ENCODE data around the gene S100B. TPM values are rescaled to one million over a fixed set of nuclear protein-coding genes. Genes with fewer than 3 reads are reported as not detected.

The S100B gene
- total and polyA plus RNA-seq, 2 donors (not counting 3 experiments of a cell fraction or from before 2014, with no cell fraction given), result not detected

DNA sequence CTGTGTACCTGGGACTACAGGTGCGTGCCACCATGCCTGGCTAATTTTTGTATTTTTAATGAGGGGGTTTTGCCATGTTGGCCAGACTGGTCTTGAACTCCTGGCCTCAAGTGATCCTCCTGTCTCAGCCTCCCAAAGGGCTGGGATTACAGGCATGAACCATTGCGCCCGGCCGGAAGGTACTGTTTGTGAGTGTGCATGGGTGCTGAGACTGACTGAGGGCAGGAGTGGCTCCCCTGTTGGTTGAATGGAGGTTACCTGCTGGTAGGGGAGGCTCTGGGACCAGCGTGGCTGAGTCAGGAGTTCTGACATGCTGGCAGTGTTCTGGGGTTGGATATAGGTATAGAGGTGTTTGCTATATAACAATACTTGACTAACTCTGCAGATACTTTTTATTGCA lies 41.0 kb upstream of the S100B start:
- no peaks in the 10 kb centered on the region for H3K4me1 ChIP-seq (ENCODE audit: control insufficient read depth, extremely low read depth, insufficient read depth, low read length)
- TF ChIP-seq, protein P1, sequence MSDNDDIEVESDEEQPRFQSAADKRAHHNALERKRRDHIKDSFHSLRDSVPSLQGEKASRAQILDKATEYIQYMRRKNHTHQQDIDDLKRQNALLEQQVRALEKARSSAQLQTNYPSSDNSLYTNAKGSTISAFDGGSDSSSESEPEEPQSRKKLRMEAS (IDR thresholded peaks at IDR 0.05; ENCODE audit: insufficient read depth, insufficient read length), result no peak
- H3K36me3 ChIP-seq (ENCODE audit: control insufficient read depth in 2 of 2, extremely low read depth in 1 of 2, insufficient read depth in 2 of 2, low read length in 2 of 2), result peaks cover 46 to 53% of the 10 kb centered on the region in 2 experiments
- DNase-seq (ENCODE audit: low read depth, low spot score), result no peak
- H3K4me2 ChIP-seq (ENCODE audit: insufficient read depth, low read length), result no peak overlapping the region
- no peak for FAIRE-seq
- no peak overlapping the region for H3K4me3 ChIP-seq (replicated peaks in 1 of 3; ENCODE audit: insufficient read depth in 1 of 3, low read depth in 1 of 3, low read length in 3 of 3)
- CTCF ChIA-PET, result interaction anchor here (0.9 to 1.5 kb wide), 2 partner anchors 11 to 16 kb away, joined by 3 to 5 read pairs; partner anchors contain the start of gene PRMT2
- no peaks in the 10 kb centered on the region for H3K27me3 ChIP-seq (ENCODE audit: control insufficient read depth in 2 of 2, insufficient read depth in 2 of 2, low read length in 2 of 2)
- POLR2A ChIA-PET, result no interaction called here
- no peaks in the 10 kb centered on the region for H3K9me1 ChIP-seq (replicated peaks; ENCODE audit: control insufficient read depth, extremely low read depth, insufficient read depth, low read length)
- H3K9me3 ChIP-seq (replicated peaks; ENCODE audit: control insufficient read depth, insufficient read depth, low read length), result no peaks in the 10 kb centered on the region
- dilution Hi-C loops (cut with MboI; ENCODE audit: extremely low pct_ligation_motif_present, low sequenced_read_pairs) (no loop called here), intact Hi-C loops (cut with micrococcal nuclease) (no loop called here)
- BruUV-seq (replicated peaks), result no TSS peak
- peaks cover 28% of the 10 kb centered on the region for H3K79me2 ChIP-seq (ENCODE audit: control insufficient read depth, insufficient read depth, low read length)
- no peak overlapping the region for H3K27ac ChIP-seq (ENCODE audit: insufficient read depth, low read depth, low read length)
- H3K9ac ChIP-seq (replicated peaks; ENCODE audit: extremely low read depth, insufficient read depth, low read length), result no peak overlapping the region
- no peak overlapping the region for H2AFZ ChIP-seq (ENCODE audit: low read depth, low read length)
- H4K20me1 ChIP-seq (replicated peaks; ENCODE audit: control insufficient read depth, extremely low read depth, insufficient read depth, low read length), result no peaks in the 10 kb centered on the region

DNA sequence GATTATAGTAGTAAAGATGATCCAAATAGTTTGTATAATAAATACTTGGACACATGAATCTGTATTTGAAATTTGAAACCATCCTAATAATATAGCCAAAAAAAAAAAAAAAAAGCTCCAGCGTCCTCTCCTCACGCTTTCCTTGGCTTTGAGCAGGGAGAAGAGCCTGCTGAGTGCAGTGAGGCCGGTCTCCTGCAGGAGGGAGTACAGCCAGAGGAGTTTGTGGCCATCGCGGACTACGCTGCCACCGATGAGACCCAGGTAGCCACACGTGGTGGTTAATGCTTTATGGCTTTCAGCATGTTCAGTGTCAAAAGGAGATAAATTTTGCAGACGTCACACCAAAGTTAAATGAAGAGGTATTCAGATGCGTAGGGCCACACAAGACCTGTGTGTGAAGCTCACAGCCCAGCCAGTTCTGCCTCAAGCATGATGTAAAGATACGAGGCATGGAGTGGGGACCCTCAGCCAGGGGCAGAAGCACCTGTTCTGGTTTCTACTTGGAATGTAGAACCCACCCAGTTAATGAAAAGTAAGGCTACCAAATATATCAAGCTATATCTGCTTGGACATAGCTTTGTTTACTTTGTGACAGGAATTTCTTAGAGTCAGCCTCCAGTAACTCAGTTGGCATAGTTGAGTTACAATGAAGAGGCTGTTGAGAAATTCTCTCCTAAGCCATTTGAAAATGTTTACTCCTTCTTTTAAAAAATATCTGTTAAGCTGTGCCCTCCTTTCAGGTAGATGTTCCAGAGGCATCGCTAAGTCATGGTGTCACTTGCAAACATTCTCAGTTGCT lies 38.7 kb upstream of the S100B start:
- intact Hi-C loops (cut with micrococcal nuclease) (no loop called here), dilution Hi-C loops (cut with MboI; ENCODE audit: extremely low pct_ligation_motif_present, low sequenced_read_pairs) (no loop called here)
- H3K4me1 ChIP-seq (ENCODE audit: control insufficient read depth, extremely low read depth, insufficient read depth, low read length), result peaks cover 4% of the 10 kb centered on the region
- no peak overlapping the region for H3K27ac ChIP-seq (ENCODE audit: insufficient read depth, low read depth, low read length)
- H3K4me2 ChIP-seq (ENCODE audit: insufficient read depth, low read length), result no peak overlapping the region
- no peak overlapping the region for H3K9ac ChIP-seq (replicated peaks; ENCODE audit: extremely low read depth, insufficient read depth, low read length)
- no peak for FAIRE-seq
- BruUV-seq (replicated peaks), result no TSS peak
- POLR2A ChIA-PET, result no interaction called here
- peaks cover 34 to 38% of the 10 kb centered on the region in 2 experiments for H3K36me3 ChIP-seq (ENCODE audit: control insufficient read depth in 2 of 2, extremely low read depth in 1 of 2, insufficient read depth in 2 of 2, low read length in 2 of 2)
- H2AFZ ChIP-seq (ENCODE audit: low read depth, low read length), result no peak overlapping the region
- H4K20me1 ChIP-seq (replicated peaks; ENCODE audit: control insufficient read depth, extremely low read depth, insufficient read depth, low read length), result peaks cover 3% of the 10 kb centered on the region
- H3K9me1 ChIP-seq (replicated peaks; ENCODE audit: control insufficient read depth, extremely low read depth, insufficient read depth, low read length), result no peaks in the 10 kb centered on the region
- CTCF ChIA-PET, result interaction anchor here (0.5 to 1.4 kb wide), 2 partner anchors 18 to 670 kb away, joined by 3 to 4 read pairs; no protein-coding TSS in a partner anchor
- DNase-seq (ENCODE audit: low read depth, low spot score), result no peak
- no peaks in the 10 kb centered on the region for H3K27me3 ChIP-seq (ENCODE audit: control insufficient read depth in 2 of 2, insufficient read depth in 2 of 2, low read length in 2 of 2)
- H3K79me2 ChIP-seq (ENCODE audit: control insufficient read depth, insufficient read depth, low read length), result peaks cover 36% of the 10 kb centered on the region
- no peak overlapping the region for H3K4me3 ChIP-seq (replicated peaks in 1 of 3; ENCODE audit: insufficient read depth in 1 of 3, low read depth in 1 of 3, low read length in 3 of 3)
- TF ChIP-seq, protein P2, sequence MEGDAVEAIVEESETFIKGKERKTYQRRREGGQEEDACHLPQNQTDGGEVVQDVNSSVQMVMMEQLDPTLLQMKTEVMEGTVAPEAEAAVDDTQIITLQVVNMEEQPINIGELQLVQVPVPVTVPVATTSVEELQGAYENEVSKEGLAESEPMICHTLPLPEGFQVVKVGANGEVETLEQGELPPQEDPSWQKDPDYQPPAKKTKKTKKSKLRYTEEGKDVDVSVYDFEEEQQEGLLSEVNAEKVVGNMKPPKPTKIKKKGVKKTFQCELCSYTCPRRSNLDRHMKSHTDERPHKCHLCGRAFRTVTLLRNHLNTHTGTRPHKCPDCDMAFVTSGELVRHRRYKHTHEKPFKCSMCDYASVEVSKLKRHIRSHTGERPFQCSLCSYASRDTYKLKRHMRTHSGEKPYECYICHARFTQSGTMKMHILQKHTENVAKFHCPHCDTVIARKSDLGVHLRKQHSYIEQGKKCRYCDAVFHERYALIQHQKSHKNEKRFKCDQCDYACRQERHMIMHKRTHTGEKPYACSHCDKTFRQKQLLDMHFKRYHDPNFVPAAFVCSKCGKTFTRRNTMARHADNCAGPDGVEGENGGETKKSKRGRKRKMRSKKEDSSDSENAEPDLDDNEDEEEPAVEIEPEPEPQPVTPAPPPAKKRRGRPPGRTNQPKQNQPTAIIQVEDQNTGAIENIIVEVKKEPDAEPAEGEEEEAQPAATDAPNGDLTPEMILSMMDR (IDR thresholded peaks at IDR 0.05; ENCODE audit: extremely low read depth in 1 of 2, insufficient read depth in 1 of 2, low read depth in 1 of 2, low read length in 2 of 2), result no peak
- TF ChIP-seq POLR2AphosphoS5 (IDR thresholded peaks at IDR 0.05; ENCODE audit: insufficient read depth, low read depth, low read length) (no peak), EZH2 (IDR thresholded peaks at IDR 0.05; ENCODE audit: borderline replicate concordance, low read depth, low read length, severe bottlenecking) (no peak), FOS (IDR thresholded peaks at IDR 0.05; ENCODE audit: borderline replicate concordance, insufficient read depth, low read length) (no peak), GATA2 (IDR thresholded peaks at IDR 0.05; ENCODE audit: insufficient read depth, insufficient read length, low read depth, low read length) (no peak), JUN (IDR thresholded peaks at IDR 0.05; ENCODE audit: borderline replicate concordance, insufficient read depth, insufficient read length, low read depth) (no peak), MYC (IDR thresholded peaks at IDR 0.05; ENCODE audit: low read depth, low read length) (no peak), POLR2A (IDR thresholded peaks at IDR 0.05; ENCODE audit: low read depth, low read length) (no peak)
- TF ChIP-seq, protein P1 (IDR thresholded peaks at IDR 0.05; ENCODE audit: insufficient read depth, insufficient read length), result no peak
- H3K9me3 ChIP-seq (replicated peaks; ENCODE audit: control insufficient read depth, insufficient read depth, low read length), result no peaks in the 10 kb centered on the region

Measured in endothelial cell of umbilical vein (primary cell).